HuH-7.5 (cell line): ENCODE measurements around the gene STXBP2.
"Not testable (repeated sequence)": the region's sequence is repeated elsewhere in the genome, so short reads cannot be mapped to it uniquely, and the experiment has no call there.

Experiments
- DNase-seq: peaks from one replicate; pipeline ENCODE4 v3.0.0; 2011; ENCODE audit warnings: low spot score

The STXBP2 gene

DNA sequence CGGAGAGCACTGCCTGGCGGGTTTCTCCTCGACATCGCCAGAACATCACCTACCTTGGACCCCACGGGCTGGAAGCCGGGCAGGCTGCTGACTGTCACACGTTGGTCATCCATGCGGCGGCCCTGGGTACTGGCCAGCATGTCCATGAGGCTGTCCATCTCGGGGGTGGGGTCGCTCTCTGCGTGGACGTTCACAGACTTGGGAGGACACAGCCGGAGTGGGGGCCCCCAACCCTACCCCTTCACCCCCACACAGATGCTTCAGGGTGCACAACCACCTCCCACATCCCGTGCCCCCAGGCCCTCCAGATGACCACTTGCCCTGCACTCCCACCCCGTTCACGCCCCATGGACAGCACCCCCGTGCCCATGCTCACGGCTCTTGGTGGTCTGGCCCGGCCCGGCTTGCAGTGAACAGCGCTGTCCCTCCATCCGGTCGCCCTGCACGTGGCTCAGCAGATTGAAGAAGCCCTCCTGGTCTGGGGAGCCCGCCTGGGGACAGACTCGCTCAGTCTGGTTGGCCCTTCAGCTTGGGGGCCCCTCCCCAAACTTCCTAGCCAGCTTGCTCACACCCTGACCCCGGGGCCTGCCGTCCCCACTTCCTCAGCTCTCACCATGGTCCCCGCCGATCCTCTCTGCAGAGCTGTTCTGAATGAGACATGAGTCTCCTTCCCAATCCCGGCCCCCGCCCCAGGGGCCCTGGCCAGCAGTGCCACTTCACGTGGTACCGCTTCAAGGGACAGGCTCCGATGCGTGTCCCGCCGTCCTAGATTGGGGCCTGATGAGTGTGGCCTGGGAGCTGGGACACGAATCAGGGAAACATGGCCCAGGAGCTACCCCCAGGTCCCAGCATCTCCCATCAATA, 4.3 kb upstream of the STXBP2 start:
- DNase-seq, result no peak

DNA sequence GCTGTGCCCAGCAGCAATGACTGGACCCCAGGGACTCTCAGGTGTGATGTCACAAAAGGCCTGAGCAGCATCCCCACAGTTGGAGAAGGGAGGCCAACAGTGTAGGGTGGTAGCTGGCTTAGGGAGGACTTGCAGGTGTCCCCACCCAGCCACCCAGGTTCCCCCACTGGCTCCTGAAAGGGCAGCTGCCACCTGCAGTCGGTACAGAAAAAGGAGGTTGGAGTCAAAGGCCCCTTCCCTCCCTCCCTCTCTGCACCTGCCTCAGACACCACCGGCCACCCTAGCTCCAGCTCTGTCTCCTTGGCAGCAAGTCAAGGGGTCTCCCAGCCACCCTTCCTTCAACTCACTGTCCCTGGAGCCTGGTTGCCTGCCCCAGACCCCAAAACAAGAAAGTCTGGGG, 3.2 kb upstream of the STXBP2 start, which contains the start of gene PCP2:
Gene PCP2, minus strand, starts transcription at position 22 of the 400 bp plus-strand sequence. CDS start 262 bp downstream, outside the sequence.
- no peak for DNase-seq

GRCh38 chr19:7635670-7636069, 1.2 kb upstream of the STXBP2 start:
- no peak for DNase-seq

- DNase-seq, result no peak
Observed at GRCh38 chr19:7636317-7636690, 606 bp upstream of the STXBP2 start.

DNA sequence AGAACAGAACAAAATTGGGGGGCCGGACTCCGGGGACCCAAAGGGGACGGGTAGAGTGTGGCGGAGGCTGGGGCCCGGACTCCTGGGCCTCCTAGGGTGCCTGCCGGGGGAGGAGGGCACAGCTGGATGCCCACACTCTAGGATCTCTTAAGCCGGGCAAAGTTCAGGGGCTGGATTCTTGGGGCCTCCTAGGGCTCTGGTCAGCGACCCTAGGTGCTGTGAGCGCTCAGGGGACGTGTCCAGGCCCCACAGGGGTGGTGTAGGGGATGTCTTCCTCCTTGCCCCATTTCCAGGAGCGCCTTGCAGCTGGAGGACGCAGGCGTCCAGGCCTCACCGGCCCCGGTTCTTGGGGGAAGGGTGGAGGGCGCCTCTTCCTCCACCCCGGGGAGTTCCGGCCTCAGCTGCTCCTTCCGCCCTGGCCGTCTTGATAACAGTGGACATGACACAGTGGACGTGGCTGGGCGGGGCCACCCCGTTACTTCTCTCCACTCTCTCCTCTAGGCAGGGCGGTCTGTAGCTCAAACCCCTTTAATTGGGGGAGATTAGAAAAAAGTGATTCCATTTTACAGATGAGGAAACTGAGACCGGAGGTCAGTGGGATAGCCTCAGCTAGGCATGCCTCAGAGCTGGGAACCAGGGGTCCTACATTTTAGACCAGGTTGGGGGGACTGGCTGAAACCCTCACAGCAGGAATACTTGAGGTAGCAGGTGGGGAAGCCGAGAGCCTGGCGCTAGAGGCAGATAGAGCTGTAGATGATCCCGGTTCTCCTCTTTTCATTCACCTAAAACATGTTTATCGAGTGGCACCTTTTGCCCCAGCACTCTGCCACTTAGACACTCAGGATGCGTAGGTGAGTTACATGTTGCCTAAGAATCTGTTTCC, 705 bp downstream of the STXBP2 start:
- DNase-seq, result no peak

DNA sequence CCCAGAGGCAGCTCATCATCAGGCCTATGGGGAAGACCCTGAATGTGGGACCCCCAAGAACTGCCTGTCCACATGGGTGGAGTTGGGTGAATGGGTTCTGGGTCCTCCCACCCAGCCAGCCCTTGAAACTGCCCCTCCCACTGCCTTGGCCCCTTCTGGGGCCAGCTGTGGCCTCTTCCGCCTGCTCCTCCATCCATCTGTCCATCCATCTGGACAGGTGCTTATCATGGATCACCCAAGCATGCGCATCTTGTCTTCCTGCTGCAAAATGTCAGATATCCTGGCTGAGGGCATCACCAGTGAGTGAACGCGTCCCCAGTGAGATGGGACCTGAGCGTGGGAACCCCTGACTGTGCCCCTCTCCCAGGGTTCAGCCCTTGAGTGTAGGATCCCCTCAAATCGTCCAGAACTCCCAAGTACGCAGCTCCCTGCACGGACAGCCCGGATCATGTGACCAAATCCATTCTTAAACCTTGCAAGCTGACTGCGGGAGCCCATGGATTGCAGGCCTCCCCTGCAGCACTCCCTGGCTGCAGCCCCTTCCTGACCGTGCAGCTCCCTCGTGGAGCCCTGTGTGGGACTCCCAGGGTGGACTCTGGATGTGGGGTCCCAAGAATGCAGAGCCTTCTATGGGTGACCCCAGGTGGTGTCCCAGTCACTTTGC, 2.0 kb downstream of the STXBP2 start:
- no peak for DNase-seq

DNA sequence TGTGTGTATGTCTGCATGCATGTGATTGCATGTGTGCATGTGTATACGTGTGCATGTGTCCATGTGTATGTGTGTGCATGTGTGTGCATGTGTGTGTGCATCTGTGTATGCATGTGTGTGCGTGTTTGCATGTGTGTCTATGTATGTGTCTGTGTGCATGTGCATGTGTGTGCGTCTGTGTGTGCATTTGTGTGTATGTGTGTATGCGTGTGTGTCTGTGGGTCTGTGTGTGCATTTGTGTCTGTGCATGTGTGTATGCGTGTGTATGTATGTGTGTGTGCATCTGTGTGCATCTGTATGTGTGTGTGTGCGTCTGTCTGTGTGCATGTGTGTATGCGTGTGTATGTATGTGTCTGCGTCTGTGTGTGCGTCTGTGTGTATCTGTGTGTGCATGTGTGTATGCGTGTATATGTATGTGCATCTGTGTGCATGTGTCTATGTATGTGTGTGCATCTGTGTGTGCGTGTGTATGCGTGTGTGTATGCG, 3.0 kb downstream of the STXBP2 start:
- no peak for DNase-seq

DNA sequence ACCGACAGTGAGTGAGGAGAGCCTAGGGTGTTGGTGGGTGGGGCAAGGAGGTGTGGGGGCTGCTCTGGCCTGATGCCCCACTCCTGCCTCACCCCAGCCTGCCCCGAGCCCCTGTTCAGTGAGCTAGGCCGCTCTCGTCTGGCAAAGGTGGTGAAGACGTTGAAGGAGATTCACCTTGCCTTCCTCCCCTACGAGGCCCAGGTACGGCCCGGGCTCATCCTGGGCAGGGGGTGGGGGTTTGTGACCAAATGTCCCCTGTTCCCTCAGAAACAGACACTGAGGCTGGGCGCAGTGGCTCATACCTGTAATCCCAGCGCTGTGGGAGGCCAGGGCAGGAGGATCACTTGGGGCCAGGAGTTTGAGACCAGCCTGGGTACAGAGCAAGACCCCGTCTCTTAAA, 3.9 kb downstream of the STXBP2 start:
- DNase-seq, result no peak

DNA sequence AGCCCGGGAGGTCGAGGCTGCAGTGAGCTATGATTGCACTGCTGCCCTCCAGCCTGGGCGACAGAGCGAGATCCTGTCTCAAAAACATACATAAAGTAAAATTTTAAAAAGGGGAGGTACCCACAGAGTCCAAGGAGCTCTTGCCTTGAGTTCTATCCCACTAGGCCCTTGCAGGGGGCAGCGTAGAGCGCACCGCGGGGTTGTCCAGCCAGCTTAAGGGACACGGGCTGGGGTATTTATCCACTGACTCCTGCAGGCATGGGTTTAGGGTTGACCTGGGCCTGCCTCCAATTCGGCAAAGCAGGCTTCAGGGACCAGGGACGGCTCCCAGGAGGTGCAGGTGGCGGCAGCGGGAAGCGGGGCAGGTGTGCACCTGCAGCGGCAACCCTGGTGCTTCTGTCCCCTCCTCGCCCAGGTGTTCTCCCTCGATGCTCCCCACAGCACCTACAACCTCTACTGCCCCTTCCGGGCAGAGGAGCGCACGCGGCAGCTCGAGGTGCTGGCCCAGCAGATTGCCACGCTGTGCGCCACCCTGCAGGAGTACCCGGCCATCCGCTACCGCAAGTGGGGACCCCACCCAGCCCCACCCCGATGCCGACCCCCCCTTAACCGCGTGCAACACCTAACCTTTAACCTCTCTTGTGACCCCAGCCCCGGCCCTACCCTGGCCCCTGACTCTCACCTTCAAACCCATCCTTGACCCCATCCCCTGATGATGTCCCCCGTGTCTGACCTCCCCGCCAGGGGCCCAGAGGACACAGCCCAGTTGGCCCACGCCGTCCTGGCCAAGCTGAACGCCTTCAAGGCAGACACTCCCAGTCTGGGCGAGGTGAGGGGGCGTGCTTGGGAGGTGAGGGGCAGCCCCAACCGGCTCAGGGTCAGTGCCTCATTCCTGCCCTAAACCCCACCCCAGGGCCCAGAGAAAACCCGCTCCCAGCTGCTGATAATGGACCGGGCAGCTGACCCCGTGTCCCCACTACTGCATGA, 4.7 kb downstream of the STXBP2 start:
- no peak for DNase-seq

DNA sequence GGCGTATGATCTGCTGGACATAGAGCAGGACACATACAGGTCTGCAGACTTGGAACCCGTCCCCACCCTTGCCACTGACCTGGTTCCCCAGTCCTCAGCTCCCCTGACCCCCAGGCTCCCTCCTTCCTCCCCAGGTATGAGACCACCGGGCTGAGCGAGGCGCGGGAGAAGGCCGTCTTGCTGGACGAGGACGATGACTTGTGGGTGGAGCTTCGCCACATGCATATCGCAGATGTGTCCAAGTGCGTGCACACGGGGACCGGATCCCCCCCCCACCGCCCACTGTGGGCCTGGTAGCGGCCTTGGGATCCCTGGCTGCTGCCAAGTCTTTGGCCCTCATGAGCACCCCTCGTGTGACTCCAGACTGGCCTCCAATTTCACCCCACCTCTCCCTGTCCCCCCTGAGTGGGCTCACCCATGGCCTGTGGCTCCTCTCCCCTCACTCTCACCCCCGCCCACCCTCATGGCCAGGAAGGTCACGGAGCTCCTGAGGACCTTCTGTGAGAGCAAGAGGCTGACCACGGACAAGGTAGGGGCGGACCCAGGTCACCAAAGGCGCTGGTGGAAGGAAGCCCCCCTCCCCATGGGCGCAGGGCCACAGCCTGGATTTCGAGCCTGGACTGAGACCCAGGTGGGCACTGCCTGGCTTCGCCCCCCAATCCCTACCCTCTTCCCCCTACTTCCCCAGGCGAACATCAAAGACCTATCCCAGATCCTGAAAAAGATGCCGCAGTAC, 5.6 kb downstream of the STXBP2 start:
- no peak for DNase-seq

DNA sequence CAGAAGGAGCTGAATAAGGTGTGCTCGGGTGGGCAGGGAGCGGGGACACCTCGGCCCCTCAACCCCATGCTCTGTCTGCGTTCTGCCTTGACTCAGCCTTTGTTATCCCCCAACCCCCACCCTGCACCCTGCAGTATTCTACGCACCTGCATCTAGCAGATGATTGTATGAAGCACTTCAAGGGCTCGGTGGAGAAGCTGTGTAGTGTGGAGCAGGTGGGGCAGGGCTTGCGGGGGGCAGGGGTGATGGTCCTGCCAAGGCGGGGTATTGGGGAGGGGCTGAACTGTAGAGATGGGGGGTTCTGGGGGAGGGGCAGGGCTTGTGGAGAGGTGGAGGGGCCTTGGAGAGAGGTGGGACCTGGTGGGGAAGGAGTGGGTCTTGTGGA, 6.1 kb downstream of the STXBP2 start:
- DNase-seq, result no peak

- not testable (repeated sequence) for DNase-seq
Observed at GRCh38 chr19:7643629-7644549, 7.0 kb downstream of the STXBP2 start.

GRCh38 chr19:7644550-7644877, 7.6 kb downstream of the STXBP2 start:
- DNase-seq, result no peak

- DNase-seq, result no peak
Observed at GRCh38 chr19:7645163-7645562, 8.3 kb downstream of the STXBP2 start.

GRCh38 chr19:7645656-7646425, 8.9 kb downstream of the STXBP2 start:
- no peak for DNase-seq

DNA sequence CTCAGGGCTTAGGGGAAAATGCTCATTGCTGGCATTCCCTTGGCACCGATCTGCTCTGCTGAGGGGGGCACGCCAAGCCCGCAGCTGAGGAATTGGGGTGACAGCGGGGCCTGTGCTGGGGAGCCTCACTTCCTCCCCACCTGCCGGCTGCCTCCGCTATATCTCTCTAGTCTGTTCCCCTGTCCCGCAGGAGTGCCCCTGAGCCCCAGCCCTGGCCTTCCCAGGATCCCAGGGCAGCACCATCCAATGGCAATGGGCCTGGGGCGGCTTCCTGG, 9.5 kb downstream of the STXBP2 start:
- DNase-seq, result no peak

- DNase-seq, result no peak
Observed at GRCh38 chr19:7647156-7647555, 10.2 kb downstream of the STXBP2 start.

DNA sequence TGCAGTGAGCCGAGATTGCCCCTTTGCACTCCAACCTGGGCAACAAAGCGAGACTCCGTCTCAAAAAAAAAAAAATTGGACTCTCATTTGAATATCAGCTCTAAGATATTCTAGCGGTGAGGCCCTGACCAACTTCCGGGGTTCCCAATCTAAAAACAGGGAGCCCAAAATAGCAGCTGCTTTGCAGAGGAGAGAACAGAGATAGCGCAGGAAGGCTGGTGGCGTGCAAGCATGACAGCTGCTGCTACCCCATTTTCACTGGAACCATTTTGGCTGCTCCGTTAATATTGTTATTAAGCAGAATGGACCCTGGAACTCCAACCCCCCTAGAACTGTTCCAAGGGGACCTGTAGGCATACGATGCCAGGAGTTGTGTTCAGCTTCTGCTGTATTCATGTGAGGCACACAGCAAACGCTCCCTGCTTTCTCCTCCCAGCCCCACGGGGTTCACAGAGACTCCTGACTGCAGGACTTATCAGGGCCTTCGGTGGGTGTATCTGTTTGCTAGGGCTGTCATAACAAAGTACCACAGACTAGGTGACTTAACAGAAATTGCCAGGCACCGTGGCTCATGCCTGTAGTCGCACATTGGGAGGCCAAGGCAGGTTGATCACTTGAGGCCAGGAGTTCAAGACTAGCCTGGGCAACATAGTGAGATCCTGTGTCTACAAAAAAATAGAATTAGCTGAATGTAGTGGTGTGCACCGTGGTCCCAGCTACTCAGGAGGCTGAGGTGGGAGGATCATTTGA, 11.5 kb downstream of the STXBP2 start:
- no peak for DNase-seq
